Measurements from ENCODE around the gene TM9SF2.
A peak's percentile ranks its signal among the peaks of the same experiment; 100 is the strongest.

Gene TM9SF2

DNA sequence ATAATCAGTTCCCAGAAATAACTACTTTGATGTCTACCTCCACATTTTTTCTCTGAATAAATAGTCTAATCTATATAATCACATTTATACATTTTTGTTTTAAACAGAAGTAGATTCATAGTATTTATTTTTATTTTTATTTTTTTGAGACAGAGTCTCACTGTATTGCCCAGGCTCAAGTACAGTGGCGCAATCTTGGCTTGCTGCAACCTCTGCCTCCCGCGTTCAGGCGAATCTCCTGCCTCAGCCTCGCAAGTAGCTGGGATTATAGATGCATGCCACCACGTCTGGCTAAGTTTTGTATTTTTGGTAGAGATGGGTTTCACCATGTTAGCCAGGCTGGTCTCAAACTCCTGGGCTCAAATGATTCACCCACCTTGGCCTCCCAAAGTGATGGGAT, 16.7 kb downstream of the TM9SF2 start:
- no peak overlapping the region for H3K27ac ChIP-seq
- TF ChIP-seq, protein P1, sequence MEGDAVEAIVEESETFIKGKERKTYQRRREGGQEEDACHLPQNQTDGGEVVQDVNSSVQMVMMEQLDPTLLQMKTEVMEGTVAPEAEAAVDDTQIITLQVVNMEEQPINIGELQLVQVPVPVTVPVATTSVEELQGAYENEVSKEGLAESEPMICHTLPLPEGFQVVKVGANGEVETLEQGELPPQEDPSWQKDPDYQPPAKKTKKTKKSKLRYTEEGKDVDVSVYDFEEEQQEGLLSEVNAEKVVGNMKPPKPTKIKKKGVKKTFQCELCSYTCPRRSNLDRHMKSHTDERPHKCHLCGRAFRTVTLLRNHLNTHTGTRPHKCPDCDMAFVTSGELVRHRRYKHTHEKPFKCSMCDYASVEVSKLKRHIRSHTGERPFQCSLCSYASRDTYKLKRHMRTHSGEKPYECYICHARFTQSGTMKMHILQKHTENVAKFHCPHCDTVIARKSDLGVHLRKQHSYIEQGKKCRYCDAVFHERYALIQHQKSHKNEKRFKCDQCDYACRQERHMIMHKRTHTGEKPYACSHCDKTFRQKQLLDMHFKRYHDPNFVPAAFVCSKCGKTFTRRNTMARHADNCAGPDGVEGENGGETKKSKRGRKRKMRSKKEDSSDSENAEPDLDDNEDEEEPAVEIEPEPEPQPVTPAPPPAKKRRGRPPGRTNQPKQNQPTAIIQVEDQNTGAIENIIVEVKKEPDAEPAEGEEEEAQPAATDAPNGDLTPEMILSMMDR (conservative IDR thresholded peaks at IDR 0.05): no peak
- no peak for TF ChIP-seq ZFX (IDR thresholded peaks at IDR 0.05)

DNA sequence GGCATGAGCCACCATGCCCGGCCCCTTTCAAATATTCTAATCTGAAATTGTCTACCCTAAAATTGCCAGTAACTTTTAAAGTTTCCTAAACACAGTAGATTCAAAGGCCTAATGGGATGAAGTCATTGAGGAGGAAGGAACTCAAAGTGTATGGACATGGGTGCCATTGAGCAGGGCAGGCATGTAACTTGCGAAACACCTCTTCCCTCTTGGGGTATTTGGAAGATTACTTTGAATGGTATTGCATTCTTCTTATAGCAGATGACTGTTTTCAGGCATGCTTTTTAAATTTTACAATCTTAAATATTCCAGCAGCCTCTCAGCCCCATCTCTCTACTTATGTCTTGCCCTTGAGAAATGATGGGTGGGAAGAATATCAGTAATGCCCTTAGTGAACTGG, 21.0 kb downstream of the TM9SF2 start:
- TF ChIP-seq, protein P1 (conservative IDR thresholded peaks at IDR 0.05): no peak
- no peak for TF ChIP-seq ZFX (IDR thresholded peaks at IDR 0.05)
- no peak overlapping the region for H3K27ac ChIP-seq

DNA sequence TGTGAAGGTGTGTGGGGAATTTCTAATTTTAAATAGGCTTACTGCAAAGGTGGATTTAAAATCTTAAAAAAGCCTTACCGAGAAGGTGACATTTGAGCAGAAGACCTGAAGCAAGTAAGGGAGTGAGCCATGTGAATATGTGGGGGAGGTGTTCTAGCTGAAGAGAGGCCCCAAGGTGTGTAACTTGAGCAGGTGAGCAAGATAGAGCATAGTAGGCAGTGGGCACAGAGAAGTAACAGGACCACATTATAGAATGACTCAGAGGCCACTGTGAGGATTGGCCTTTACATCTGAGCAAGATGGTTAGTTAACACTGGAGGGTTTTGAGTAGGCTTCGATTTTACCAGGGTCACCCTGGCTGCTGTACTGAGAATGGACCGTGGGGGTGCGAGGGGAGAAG, 22.6 kb downstream of the TM9SF2 start:
- H3K27ac ChIP-seq: no peak overlapping the region
- TF ChIP-seq ZFX (IDR thresholded peaks at IDR 0.05): no peak
- TF ChIP-seq, protein P1 (conservative IDR thresholded peaks at IDR 0.05): no peak

DNA sequence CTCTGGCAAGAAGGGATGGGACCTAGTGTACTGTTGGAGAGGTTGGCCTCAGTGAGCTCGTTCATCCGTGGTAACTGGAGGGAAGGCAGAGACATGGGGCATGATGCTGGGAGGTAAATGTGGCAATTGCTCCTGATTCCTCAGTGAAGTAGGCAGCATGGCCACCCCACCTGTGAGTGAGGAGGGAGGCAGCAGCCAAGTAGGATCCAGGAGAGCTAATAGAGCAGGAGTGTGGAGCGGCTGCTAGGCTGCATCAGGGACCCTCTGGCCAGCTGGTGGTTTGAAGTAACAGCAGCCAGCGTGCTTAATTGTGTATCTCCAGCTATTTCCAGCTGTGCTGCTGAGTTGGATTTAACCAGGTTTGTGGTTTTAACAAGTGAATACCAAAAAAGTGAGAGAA, 24.7 kb downstream of the TM9SF2 start:
- H3K27ac ChIP-seq: no peak overlapping the region
- TF ChIP-seq, protein P1 (conservative IDR thresholded peaks at IDR 0.05): no peak
- TF ChIP-seq ZFX (IDR thresholded peaks at IDR 0.05): no peak

DNA sequence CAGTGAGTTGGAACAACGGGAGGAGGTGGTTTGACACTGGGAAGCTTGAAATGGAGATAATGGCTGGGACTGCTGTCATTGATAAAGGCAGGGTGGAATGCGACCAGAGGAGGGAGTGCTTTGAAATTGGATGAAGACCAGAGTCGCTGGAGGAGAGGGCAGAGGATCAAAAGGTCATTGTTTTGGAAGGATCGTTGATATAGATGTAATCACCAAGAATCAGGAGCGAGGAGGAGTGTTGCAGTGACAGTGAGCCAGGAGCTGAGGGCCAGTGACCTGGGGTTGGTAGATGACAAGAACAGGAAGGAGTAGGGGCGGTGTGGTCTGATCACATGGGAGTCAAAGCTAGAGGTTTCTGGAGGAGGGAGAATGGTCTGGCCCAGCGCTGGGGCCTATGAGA, 25.3 kb downstream of the TM9SF2 start:
- TF ChIP-seq, protein P1 (conservative IDR thresholded peaks at IDR 0.05): no peak
- no peak for TF ChIP-seq ZFX (IDR thresholded peaks at IDR 0.05)
- no peak overlapping the region for H3K27ac ChIP-seq

DNA sequence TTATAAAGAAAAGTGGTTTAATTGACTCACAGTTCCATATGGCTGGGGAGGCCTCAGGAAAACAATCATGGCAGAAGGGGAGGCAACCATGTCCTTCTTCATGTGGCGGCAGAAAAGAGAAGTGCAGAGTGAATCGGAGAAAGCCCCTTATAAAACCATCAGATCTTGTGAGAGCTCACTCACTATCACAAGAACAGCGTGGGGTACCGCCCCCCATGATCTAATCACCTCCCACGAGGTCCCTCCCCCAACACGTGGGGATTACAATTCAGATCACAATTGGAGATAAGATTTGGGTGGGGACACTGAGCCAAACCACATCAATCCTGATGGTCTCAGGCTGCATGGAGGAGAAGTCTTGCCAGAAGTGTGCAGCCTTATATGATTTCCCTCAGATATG, 26.0 kb downstream of the TM9SF2 start:
- no peak for TF ChIP-seq ZFX (IDR thresholded peaks at IDR 0.05)
- TF ChIP-seq, protein P1 (conservative IDR thresholded peaks at IDR 0.05): no peak
- H3K27ac ChIP-seq: no peak overlapping the region

DNA sequence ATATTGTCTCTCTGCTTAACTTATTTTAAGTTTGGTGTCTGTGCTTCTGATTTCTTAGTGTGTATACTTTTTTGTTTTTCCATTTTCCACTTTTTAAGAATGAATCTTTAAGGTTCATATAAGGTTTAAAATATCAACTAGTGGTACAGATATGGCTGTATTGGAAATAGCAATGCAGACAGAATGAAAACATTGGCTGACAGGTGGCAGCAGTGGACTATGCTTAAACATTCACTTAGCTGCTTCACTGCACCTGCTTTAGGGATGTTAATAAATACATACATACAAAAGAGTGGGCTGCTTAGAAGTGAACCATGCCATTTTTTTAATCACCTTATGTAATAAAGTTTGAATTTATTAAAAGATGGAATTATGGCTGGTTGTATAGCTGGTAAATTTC, 27.3 kb downstream of the TM9SF2 start:
- TF ChIP-seq, protein P1 (conservative IDR thresholded peaks at IDR 0.05): peak; percentile 37
- TF ChIP-seq ZFX (IDR thresholded peaks at IDR 0.05): no peak
- no peak overlapping the region for H3K27ac ChIP-seq

Data from C4-2B (cell line).